A549 (cell line): ENCODE results near the gene AHCYL2. TPM values are rescaled to one million over a fixed set of nuclear protein-coding genes. Genes with fewer than 3 reads are reported as not detected.

Experiments used
- ATAC-seq, 2 experiments: fragments of 200-7000 bp in 1 of 2; fragments of >200 bp in 1 of 2; cut with Nextera tagmentation in 1 of 2; cut with Tn5 transposase in 1 of 2; 3 replicates each; pipeline versions ENCODE4 v1.8.0 to v1.9.1; 2018 to 2020; ENCODE audit warnings: mild to moderate bottlenecking in 1 of 2, moderate library complexity in 1 of 2
- CTCF ChIA-PET: fragments of 300-600 bp; sonication (Branson Sonifier 250); formaldehyde crosslinking; extraction: SDS; loops from one replicate; lab custom pipeline; 2021; ENCODE audit warnings: antibody characterized with exemption, inconsistent platforms; lab: Yijun Ruan, JAX
- POLR2A ChIA-PET: fragments of 350-600 bp; formaldehyde crosslinking; extraction: SDS; loops from one replicate; lab custom pipeline; 2021; ENCODE audit warnings: antibody characterized with exemption, inconsistent platforms; lab: Yijun Ruan, JAX
- DNase-seq, 2 experiments: peaks; one replicate each; pipeline versions ENCODE4 v3.0.0 to v3.0.0-alpha.2; 2011 to 2016; ENCODE audit warnings: low read depth in 1 of 2, low spot score in 1 of 2
- FAIRE-seq: peaks from 2 replicates; lab custom pipeline; 2011; peaks lifted over from hg19 to GRCh38; lab: Jason Lieb, UNC
- H3K27ac ChIP-seq, 2 experiments: fragments of >200 bp; sonication (Bioruptor Twin); formaldehyde crosslinking; 3 replicates each; pipeline ENCODE4 v1.5.1; 2016 to 2017
- H3K4me1 ChIP-seq: fragments of >200 bp; sonication (Bioruptor Twin); formaldehyde crosslinking; 3 replicates; pipeline ENCODE4 v1.6.1; 2016
- H3K4me2 ChIP-seq: fragments of >200 bp; sonication (Bioruptor Twin); formaldehyde crosslinking; 3 replicates; pipeline ENCODE4 v1.6.1; 2016
- H3K4me3 ChIP-seq: fragments of >200 bp; sonication (Bioruptor Twin); formaldehyde crosslinking; 3 replicates; pipeline ENCODE4 v1.5.1; 2016
- H3K9me3 ChIP-seq: fragments of >200 bp; sonication (Bioruptor Twin); formaldehyde crosslinking; 3 replicates; pipeline ENCODE4 v1.6.1; 2016
- CBX8 ChIP-seq: fragments of 200-600 bp; sonication (generic); IDR thresholded peaks from 2 replicates; pipeline ENCODE4 v1.6.1; 2016
- EHF ChIP-seq: fragments of 250-450 bp; sonication (Bioruptor Pico); IDR thresholded peaks from 2 replicates; pipeline ENCODE4 v1.5.0; 2020; ENCODE audit warnings: mild to moderate bottlenecking
- EHMT2 ChIP-seq: fragments of 200-600 bp; sonication (generic); IDR thresholded peaks from 2 replicates; pipeline ENCODE4 v1.6.1; 2016; ENCODE audit warnings: antibody characterized with exemption, low read depth, mild to moderate bottlenecking, moderate library complexity
- ESRRA ChIP-seq: fragments of 150-350 bp; IDR thresholded peaks from 2 replicates; pipeline ENCODE4 v1.6.1; 2014; ENCODE audit warnings: mild to moderate bottlenecking, low read length, borderline replicate concordance
- HDAC2 ChIP-seq: fragments of 200-600 bp; sonication (generic); IDR thresholded peaks from 2 replicates; pipeline ENCODE4 v1.6.1; 2016
- HES2 ChIP-seq: fragments of >200 bp; sonication (Bioruptor Twin); formaldehyde crosslinking; IDR thresholded peaks from 2 replicates; pipeline ENCODE4 v1.6.1; 2016
- HEYL ChIP-seq: fragments of 250-450 bp; sonication (Bioruptor Pico); IDR thresholded peaks from 2 replicates; pipeline ENCODE4 v1.8.0; 2021; ENCODE audit warnings: mild to moderate bottlenecking, moderate library complexity
- HOXB13 ChIP-seq: fragments of 250-450 bp; sonication (Bioruptor Pico); IDR thresholded peaks from 2 replicates; pipeline ENCODE4 v1.5.0; 2020; ENCODE audit warnings: low read depth, mild to moderate bottlenecking, moderate library complexity
- MAZ ChIP-seq: fragments of 150-350 bp; IDR thresholded peaks from 2 replicates; pipeline ENCODE4 v1.6.1; 2014; ENCODE audit warnings: antibody characterized with exemption, low read depth, low read length, borderline replicate concordance
- NFE2L2 ChIP-seq: fragments of 150-350 bp; conservative IDR thresholded peaks from 2 replicates; pipeline ENCODE4 v1.6.1; 2014; ENCODE audit warnings: low read length
- NPAS2 ChIP-seq: fragments of 250-450 bp; sonication (Bioruptor Pico); IDR thresholded peaks from 2 replicates; pipeline ENCODE4 v1.8.0; 2022; ENCODE audit warnings: mild to moderate bottlenecking, moderate library complexity, borderline replicate concordance
- POLR2AphosphoS2 ChIP-seq: conservative IDR thresholded peaks from 2 replicates; pipeline ENCODE4 v1.6.1; 2012; ENCODE audit warnings: low read length, improper control_type of control experiment, inconsistent platforms
- REST ChIP-seq: fragments of 200-600 bp; sonication (generic); IDR thresholded peaks from 2 replicates; pipeline ENCODE4 v1.6.1; 2016; ENCODE audit warnings: antibody characterized with exemption, mild to moderate bottlenecking, moderate library complexity
- RNF2 ChIP-seq: fragments of 200-600 bp; sonication (generic); IDR thresholded peaks from 2 replicates; pipeline ENCODE4 v1.6.1; 2016; ENCODE audit warnings: low read depth, mild to moderate bottlenecking, antibody characterized with exemption, moderate library complexity, borderline replicate concordance
- TFCP2L1 ChIP-seq: fragments of 250-450 bp; sonication (Bioruptor Pico); IDR thresholded peaks from 2 replicates; pipeline ENCODE4 v1.5.0; 2021; ENCODE audit warnings: mild to moderate bottlenecking
- ZSCAN20 ChIP-seq: fragments of 250-450 bp; sonication (Bioruptor Pico); IDR thresholded peaks from 2 replicates; pipeline ENCODE4 v1.8.0; 2022; ENCODE audit warnings: mild to moderate bottlenecking, moderate library complexity
- WGBS: methylation state at CpG from one replicate; pipeline ENCODE4 v1.1.6; 2017; ENCODE audit errors: missing lambda C conversion rate; 5-methylcytosine and 5-hydroxymethylcytosine counted together
- polyA plus RNA-seq, 4 experiments: library from polyadenylated mRNA; depleted of rRNA in 3 of 4; stranded (reverse); fragments of >200 nt; fragmentation: RNase III in 1 of 4; extraction: RNeasy Plus Mini Kit Qiagen cat#74134 plus additional on column Dnase treatment in 1 of 4; gene quantifications; 2 replicates in 3 of 4; 3 replicates in 1 of 4; pipeline ENCODE4 v1.2.3, GENCODE V29; 2011 to 2017
- TF ChIP-seq, protein P1 (sequence below): fragments of 250-450 bp; sonication (Bioruptor Pico); IDR thresholded peaks from 2 replicates; pipeline ENCODE4 v1.5.0; 2020; ENCODE audit warnings: low read depth, mild to moderate bottlenecking, moderate library complexity

Gene AHCYL2
- polyA plus RNA-seq, 2 of the 4 experiments (the other 2 are of a cell fraction) = 10.8 to 25.9 TPM

DNA sequence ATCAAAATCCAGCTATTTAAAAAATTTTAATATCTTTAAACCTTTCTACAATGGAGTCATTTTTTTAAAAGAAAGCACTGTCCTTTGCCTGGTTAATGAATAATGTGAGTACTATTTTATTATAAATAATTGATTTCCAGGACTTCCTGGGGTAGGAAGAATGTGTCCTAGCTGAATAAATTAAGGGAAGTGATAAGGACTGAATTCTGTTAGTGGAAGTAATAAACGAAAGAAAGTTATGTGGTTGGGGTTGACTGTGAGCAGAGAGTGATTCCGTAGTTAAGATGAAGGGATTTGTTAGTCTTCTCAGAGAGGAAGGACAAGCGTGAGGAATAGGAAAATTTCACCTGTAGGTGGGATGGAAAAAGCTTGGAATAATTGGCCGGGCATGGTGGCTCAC is 59.1 kb downstream of the AHCYL2 start:
- TF ChIP-seq EHF (CRISPR knock-in tag) = no peak
- TF ChIP-seq, protein P1, sequence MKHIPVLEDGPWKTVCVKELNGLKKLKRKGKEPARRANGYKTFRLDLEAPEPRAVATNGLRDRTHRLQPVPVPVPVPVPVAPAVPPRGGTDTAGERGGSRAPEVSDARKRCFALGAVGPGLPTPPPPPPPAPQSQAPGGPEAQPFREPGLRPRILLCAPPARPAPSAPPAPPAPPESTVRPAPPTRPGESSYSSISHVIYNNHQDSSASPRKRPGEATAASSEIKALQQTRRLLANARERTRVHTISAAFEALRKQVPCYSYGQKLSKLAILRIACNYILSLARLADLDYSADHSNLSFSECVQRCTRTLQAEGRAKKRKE (CRISPR knock-in tag) = no peak
- TF ChIP-seq ZSCAN20 = no peak
- Histone ChIP-seq H3K4me2 (no peak overlapping the region), H3K27ac (no peak overlapping the region), H3K4me3 (no peak overlapping the region), H3K9me3 (no peaks in the 10 kb centered on the region), H3K4me1 (no peaks in the 10 kb centered on the region)
- POLR2A ChIA-PET = no interaction called here
- no peak for ATAC-seq
- no peak for FAIRE-seq
- WGBS = 86% methylated on average over 4 of the region's 4 CpGs
- CTCF ChIA-PET = interaction anchor here (0.8 to 7.2 kb wide), 4 partner anchors 14 to 66 kb away, joined by 3 to 45 read pairs (median 4); no protein-coding TSS in a partner anchor
- no peak for DNase-seq

DNA sequence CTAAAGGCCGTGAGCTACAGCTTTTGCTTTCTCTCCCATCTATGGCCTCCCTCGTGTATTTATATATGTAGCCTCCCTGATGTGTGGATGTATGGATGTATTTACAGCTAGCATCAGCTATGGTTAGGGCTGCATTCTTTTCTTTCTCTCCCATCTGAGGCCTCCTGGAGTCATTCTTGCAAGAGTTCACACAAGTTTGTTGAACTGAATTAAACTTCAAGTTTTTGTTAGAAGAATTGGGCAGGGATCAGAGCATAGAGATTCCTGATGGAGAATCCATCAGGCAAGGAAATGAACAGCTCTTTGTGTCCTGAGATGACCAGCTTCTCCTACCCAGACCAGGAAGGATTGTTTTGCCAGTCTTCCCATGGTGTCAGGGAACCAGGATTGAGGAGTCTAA is 60.3 kb downstream of the AHCYL2 start:
- TF ChIP-seq REST (no peak), MAZ (no peak), POLR2AphosphoS2 (no peak), EHMT2 (no peak), ESRRA (no peak), RNF2 (no peak), CBX8 (no peak), HEYL (CRISPR knock-in tag) (no peak), NFE2L2 (no peak), NPAS2 (CRISPR knock-in tag) (no peak)
- TF ChIP-seq, all 56 proteins: peak for 0
- Histone ChIP-seq H3K4me1 (no peaks in the 10 kb centered on the region), H3K4me2 (no peak overlapping the region), H3K9me3 (no peaks in the 10 kb centered on the region), H3K27ac (no peak overlapping the region), H3K4me3 (no peak overlapping the region)
- ATAC-seq (no peak), FAIRE-seq (no peak), DNase-seq (no peak)
- 81% methylated on average over 2 of the region's 2 CpGs for WGBS
- ChIA-PET POLR2A (no interaction called here), CTCF (interaction anchor here (0.7 to 7.2 kb wide), 6 partner anchors 13 to 93 kb away, joined by 3 to 45 read pairs (median 3); no protein-coding TSS in a partner anchor)

GRCh38 chr7:129292861-129293260 is 68.0 kb downstream of the AHCYL2 start:
- Histone ChIP-seq H3K4me1 (no peaks in the 10 kb centered on the region), H3K9me3 (no peaks in the 10 kb centered on the region), H3K27ac (no peak overlapping the region), H3K4me2 (no peak overlapping the region), H3K4me3 (no peak overlapping the region)
- ChIA-PET POLR2A (no interaction called here), CTCF (interaction anchor here (0.5 to 8.2 kb wide), 4 partner anchors 72 to 1951 kb away, joined by 3 to 203 read pairs (median 4); no protein-coding TSS in a partner anchor)
- ATAC-seq (no peak), FAIRE-seq (no peak), DNase-seq (no peak)
- TF ChIP-seq ZSCAN20 = no peak
- no peak for TF ChIP-seq TFCP2L1 (CRISPR knock-in tag)
- no peak for TF ChIP-seq HDAC2
- TF ChIP-seq HOXB13 (CRISPR knock-in tag) = no peak
- no peak for TF ChIP-seq HES2
- 90% methylated on average over 3 of the region's 3 CpGs for WGBS
